A673 (cell line): ENCODE results near the gene IGF1R. TPM values are rescaled to one million over a fixed set of nuclear protein-coding genes. Genes with fewer than 3 reads are reported as not detected.
A peak's percentile ranks its signal among the peaks of the same experiment; 100 is the strongest.

Source experiments
- BruUV-seq: library from RNA; stranded (reverse); fragments of 400-500 nt; replicated peaks from 2 replicates; lab custom pipeline; 2021; lab: Mats Ljungman, UMichigan
- CTCF ChIA-PET: fragments of 300-600 bp; sonication (Branson Sonifier 250); formaldehyde crosslinking; loops from one replicate; lab custom pipeline; 2022; ENCODE audit warnings: antibody characterized with exemption; lab: Charles Lee
- POLR2A ChIA-PET: fragments of 300-600 bp; sonication (Branson Sonifier 250); formaldehyde crosslinking; loops from one replicate; lab custom pipeline; 2022; ENCODE audit warnings: antibody characterized with exemption; ENCODE audit not compliant: low non-redundant PET; lab: Charles Lee
- DNase-seq: peaks from one replicate; pipeline ENCODE4 v3.0.0-alpha.2; 2015; ENCODE audit warnings: low spot score
- H3K27ac ChIP-seq: fragments of 200-600 bp; sonication (generic); 2 replicates; pipeline ENCODE4 v1.5.1; 2016; ENCODE audit warnings: mixed run types, low read depth, mild to moderate bottlenecking, mixed read lengths, antibody characterized with exemption, low read length; ENCODE audit not compliant: poor library complexity, severe bottlenecking
- H3K27me3 ChIP-seq: fragments of 200-600 bp; sonication (generic); replicated peaks from 2 replicates; pipeline ENCODE4 v1.6.1; 2017; ENCODE audit warnings: mixed run types, low read depth, mild to moderate bottlenecking, mixed read lengths, antibody characterized with exemption, low read length; ENCODE audit not compliant: insufficient read depth, poor library complexity
- H3K36me3 ChIP-seq: fragments of 200-600 bp; sonication (generic); 2 replicates; pipeline ENCODE4 v1.6.1; 2016; ENCODE audit warnings: mixed run types, mild to moderate bottlenecking, mixed read lengths, antibody characterized with exemption, low read length; ENCODE audit not compliant: insufficient read depth, poor library complexity, severe bottlenecking
- H3K4me1 ChIP-seq: fragments of 200-600 bp; sonication (generic); 2 replicates; pipeline ENCODE4 v1.6.1; 2017; ENCODE audit warnings: mixed run types, mild to moderate bottlenecking, mixed read lengths, antibody characterized with exemption, low read length; ENCODE audit not compliant: insufficient read depth, poor library complexity, severe bottlenecking
- H3K4me3 ChIP-seq: fragments of 200-600 bp; sonication (generic); 2 replicates; pipeline ENCODE4 v1.5.1; 2016; ENCODE audit warnings: low read depth, mixed run types, mild to moderate bottlenecking, mixed read lengths, low read length; ENCODE audit not compliant: poor library complexity, severe bottlenecking
- H3K9me3 ChIP-seq: fragments of 200-600 bp; sonication (generic); 2 replicates; pipeline ENCODE4 v1.6.1; 2016; ENCODE audit warnings: mixed run types, low read depth, mild to moderate bottlenecking, mixed read lengths, antibody characterized with exemption, low read length; ENCODE audit not compliant: poor library complexity, severe bottlenecking
- EZH2 ChIP-seq: fragments of 200-600 bp; sonication (generic); IDR thresholded peaks from 2 replicates; pipeline ENCODE4 v1.6.1; 2017; ENCODE audit warnings: borderline replicate concordance, low read depth, mild to moderate bottlenecking, mixed read lengths, antibody characterized with exemption, low read length; ENCODE audit not compliant: poor library complexity, severe bottlenecking
- intact Hi-C: fragments of 100-400 bp; cut with micrococcal nuclease; formaldehyde crosslinking; loops from one replicate; pipeline ENCODE4 v1.10.0; 2022; ENCODE audit not compliant: unreplicated experiment
- total RNA-seq: library from RNA; stranded (reverse); gene quantifications from 2 replicates; pipeline ENCODE4 v1.2.3, GENCODE V29; 2021
- TF ChIP-seq, protein P1 (sequence below): fragments of 300-800, 200-600 bp; sonication (generic); conservative IDR thresholded peaks from 2 replicates; pipeline ENCODE4 v1.5.1; 2017; ENCODE audit warnings: low read depth, mild to moderate bottlenecking, antibody characterized with exemption, low read length, moderate library complexity, mixed read lengths

The IGF1R gene
- total RNA-seq, 1 experiment from 2014 or later, result 34.9 TPM

DNA sequence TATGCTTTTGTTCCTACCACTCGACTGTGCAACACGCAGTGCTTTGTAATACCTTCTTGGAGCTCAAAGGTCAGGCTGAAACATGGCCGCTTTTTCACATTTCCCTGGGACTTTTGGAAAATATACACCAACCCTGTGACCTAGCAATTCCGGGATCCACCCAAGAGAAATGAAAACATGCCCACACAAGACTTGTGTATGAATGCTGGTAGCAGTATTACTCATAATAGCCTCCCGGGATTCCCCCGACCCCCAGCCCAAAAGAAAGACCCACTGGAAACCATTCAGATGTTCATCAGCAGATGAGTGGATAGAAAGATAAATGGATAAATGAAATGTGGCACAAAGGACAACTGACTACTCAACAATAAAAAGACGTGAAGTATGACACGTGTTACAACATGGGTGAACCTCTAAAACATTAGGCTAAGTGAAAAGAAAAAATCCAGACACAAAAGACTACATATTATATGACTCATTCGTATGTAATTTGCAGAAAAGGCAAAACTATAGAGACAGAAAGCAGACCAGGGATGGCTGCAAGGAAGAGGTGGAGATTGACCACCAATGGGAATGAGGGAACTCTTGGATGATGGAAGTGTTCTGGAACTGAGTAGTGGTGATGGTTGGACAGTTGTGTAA is 255.2 kb downstream of the IGF1R start:
- Histone ChIP-seq H3K4me3 (no peak overlapping the region), H3K27me3 (no peaks in the 10 kb centered on the region), H3K9me3 (no peaks in the 10 kb centered on the region), H3K4me1 (no peaks in the 10 kb centered on the region), H3K36me3 (no peaks in the 10 kb centered on the region), H3K27ac (peak overlapping the region; percentile 14)
- BruUV-seq, result no TSS peak
- TF ChIP-seq EZH2, result no peak
- TF ChIP-seq, protein P1, sequence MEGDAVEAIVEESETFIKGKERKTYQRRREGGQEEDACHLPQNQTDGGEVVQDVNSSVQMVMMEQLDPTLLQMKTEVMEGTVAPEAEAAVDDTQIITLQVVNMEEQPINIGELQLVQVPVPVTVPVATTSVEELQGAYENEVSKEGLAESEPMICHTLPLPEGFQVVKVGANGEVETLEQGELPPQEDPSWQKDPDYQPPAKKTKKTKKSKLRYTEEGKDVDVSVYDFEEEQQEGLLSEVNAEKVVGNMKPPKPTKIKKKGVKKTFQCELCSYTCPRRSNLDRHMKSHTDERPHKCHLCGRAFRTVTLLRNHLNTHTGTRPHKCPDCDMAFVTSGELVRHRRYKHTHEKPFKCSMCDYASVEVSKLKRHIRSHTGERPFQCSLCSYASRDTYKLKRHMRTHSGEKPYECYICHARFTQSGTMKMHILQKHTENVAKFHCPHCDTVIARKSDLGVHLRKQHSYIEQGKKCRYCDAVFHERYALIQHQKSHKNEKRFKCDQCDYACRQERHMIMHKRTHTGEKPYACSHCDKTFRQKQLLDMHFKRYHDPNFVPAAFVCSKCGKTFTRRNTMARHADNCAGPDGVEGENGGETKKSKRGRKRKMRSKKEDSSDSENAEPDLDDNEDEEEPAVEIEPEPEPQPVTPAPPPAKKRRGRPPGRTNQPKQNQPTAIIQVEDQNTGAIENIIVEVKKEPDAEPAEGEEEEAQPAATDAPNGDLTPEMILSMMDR, result no peak
- ChIA-PET POLR2A (interaction anchor here (0.6 kb wide), 1 partner anchor 306 kb away, joined by 4 read pairs; no protein-coding TSS in a partner anchor), CTCF (interaction anchor here (0.6 kb wide), 1 partner anchor 21 kb away, joined by 3 read pairs; no protein-coding TSS in a partner anchor)
- intact Hi-C loops, result loop anchor here (1.0 to 5.0 kb wide), 2 partner anchors 124 to 386 kb away; no protein-coding TSS in a partner anchor
- DNase-seq, result peak; percentile 21

DNA sequence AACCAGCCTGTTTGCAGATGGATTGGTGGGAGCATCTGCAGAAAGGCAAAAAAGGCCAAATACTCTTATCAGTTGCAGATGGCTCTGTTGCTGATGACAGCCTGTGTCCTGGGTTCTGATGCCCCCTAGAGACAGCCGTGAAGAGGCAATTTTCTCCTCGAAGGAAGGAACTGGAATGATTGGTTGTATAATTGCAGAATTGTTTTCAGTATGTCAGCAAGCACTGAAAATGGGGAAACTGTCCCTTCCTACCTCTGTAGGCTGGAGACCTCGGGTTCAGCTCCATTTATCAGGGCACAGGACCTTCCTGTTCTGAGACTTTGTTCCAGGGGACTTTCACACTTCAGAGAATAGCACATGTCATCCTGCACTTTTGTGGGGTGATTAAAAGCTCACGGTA is 256.2 kb downstream of the IGF1R start:
- intact Hi-C loops, result loop anchor here (1.0 to 5.0 kb wide), 2 partner anchors 125 to 387 kb away; no protein-coding TSS in a partner anchor
- no peak overlapping the region for H3K27ac ChIP-seq
- no TSS peak for BruUV-seq
- peak; percentile 73 for DNase-seq
- H3K4me1 ChIP-seq, result no peaks in the 10 kb centered on the region
- ChIA-PET CTCF (no interaction called here), POLR2A (interaction anchor here (0.7 kb wide), 1 partner anchor 104 kb away, joined by 6 read pairs; no protein-coding TSS in a partner anchor)
- no peaks in the 10 kb centered on the region for H3K27me3 ChIP-seq
- H3K36me3 ChIP-seq, result no peaks in the 10 kb centered on the region
- H3K9me3 ChIP-seq, result no peaks in the 10 kb centered on the region
- H3K4me3 ChIP-seq, result no peak overlapping the region
- TF ChIP-seq, protein P1, result peak; percentile 81
- no peak for TF ChIP-seq EZH2

DNA sequence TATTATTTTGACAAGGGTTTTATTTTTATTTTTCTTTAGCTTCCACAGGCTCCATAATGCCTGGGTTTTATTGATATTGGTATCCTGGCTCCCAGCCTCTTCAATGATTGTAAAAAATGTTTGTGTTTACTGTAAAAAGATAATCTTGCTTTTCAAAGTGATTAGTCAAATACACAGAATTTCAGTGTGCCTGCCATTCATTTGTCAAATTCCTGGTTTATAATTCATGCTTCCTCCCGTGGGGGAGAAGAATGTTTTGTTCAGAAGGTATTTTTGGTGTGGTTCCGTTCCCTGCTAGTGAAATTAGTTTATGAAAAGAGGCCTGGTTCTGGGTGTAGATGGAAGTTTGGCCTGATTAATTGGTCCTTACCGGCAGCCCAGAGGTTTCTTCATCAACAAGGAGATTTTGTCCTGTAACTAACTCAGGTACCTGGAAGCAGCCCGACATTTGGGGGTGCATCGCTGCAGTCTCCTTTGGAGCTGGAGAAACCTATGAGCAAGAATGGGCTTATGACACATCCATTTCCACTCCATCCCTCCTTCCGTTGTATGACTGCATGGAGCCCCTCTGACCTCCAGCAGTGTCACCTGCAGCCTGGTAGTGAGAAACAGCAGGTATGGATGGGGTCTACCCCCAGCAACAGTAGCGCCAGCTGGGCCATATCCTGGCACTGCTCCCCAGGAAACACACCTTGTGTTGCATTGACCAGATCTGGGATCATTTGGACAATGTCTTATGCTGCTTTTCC is 257.8 kb downstream of the IGF1R start:
- Histone ChIP-seq H3K9me3 (no peaks in the 10 kb centered on the region), H3K4me3 (no peak overlapping the region), H3K27me3 (no peaks in the 10 kb centered on the region), H3K27ac (no peak overlapping the region), H3K4me1 (no peaks in the 10 kb centered on the region), H3K36me3 (no peaks in the 10 kb centered on the region)
- TF ChIP-seq, protein P1, result no peak
- TF ChIP-seq EZH2, result no peak
- POLR2A ChIA-PET, result no interaction called here
- CTCF ChIA-PET, result no interaction called here
- intact Hi-C loops, result no loop called here
- no peak for DNase-seq
- BruUV-seq, result no TSS peak
